HEK293 (cell line): ENCODE results near the gene NAA20.

Experiments
- CTCF ChIA-PET: fragments of 350-600 bp; formaldehyde crosslinking; extraction: SDS; loops from one replicate; lab custom pipeline; 2021; ENCODE audit warnings: antibody characterized with exemption; lab: Yijun Ruan, JAX
- POLR2A ChIA-PET: fragments of 300-600 bp; formaldehyde crosslinking; extraction: SDS; loops from one replicate; lab custom pipeline; 2020; ENCODE audit warnings: antibody characterized with exemption, inconsistent platforms; lab: Yijun Ruan, JAX
- H3K27ac ChIP-seq: fragments of 200-500 bp; sonication (Bioruptor generic); 2 replicates; pipeline ENCODE4 v1.5.1; 2014; ENCODE audit warnings: low read depth, low read length, control low read depth, inconsistent platforms; ENCODE audit errors: extremely low read depth
- H3K36me3 ChIP-seq, 2 experiments: fragments of 200-500 bp in 1 of 2; sonication (Bioruptor generic) in 1 of 2; 1 replicate in 1 of 2; 2 replicates in 1 of 2; pipeline ENCODE4 v1.5.1; 2014 to 2017; ENCODE audit warnings: inconsistent platforms in 2 of 2, low read length in 2 of 2; ENCODE audit not compliant: control insufficient read depth in 2 of 2, insufficient read depth in 1 of 2
- H3K4me1 ChIP-seq: fragments of 200-500 bp; sonication (Bioruptor generic); 2 replicates; pipeline ENCODE4 v1.5.1; 2014; ENCODE audit warnings: mild to moderate bottlenecking, low read length, inconsistent platforms; ENCODE audit not compliant: control insufficient read depth, insufficient read depth
- H3K4me3 ChIP-seq: 2 replicates; pipeline ENCODE4 v1.5.1; 2011; ENCODE audit warnings: low read depth, mild to moderate bottlenecking, control low read depth, low read length, moderate library complexity
- H3K9me3 ChIP-seq: fragments of 200-500 bp; sonication (Bioruptor generic); 2 replicates; pipeline ENCODE4 v1.5.1; 2014; ENCODE audit warnings: low read depth, low read length, inconsistent platforms; ENCODE audit not compliant: control insufficient read depth, insufficient read depth
- PRDM1 ChIP-seq: fragments of 450-650 bp; formaldehyde crosslinking; IDR thresholded peaks from 2 replicates; pipeline ENCODE4; 2016; ENCODE audit warnings: missing biosample characterization, missing genetic modification characterization
- ZNF140 ChIP-seq: fragments of 450-650 bp; formaldehyde crosslinking; IDR thresholded peaks from 2 replicates; pipeline ENCODE4 v1.5.1; 2016; ENCODE audit warnings: missing biosample characterization, missing genetic modification characterization
- ZNF280C ChIP-seq: fragments of 450-650 bp; formaldehyde crosslinking; IDR thresholded peaks from 2 replicates; pipeline ENCODE4 v1.5.1; 2016; ENCODE audit warnings: missing biosample characterization, missing genetic modification characterization
- ZNF366 ChIP-seq: fragments of 450-650 bp; formaldehyde crosslinking; conservative IDR thresholded peaks from 2 replicates; pipeline ENCODE4 v1.5.1; 2016; ENCODE audit warnings: missing biosample characterization, missing genetic modification characterization
- TF ChIP-seq, protein P1 (sequence below): fragments of 450-650 bp; formaldehyde crosslinking; IDR thresholded peaks from 2 replicates; pipeline ENCODE4 v1.5.1; 2016; ENCODE audit warnings: missing biosample characterization, missing genetic modification characterization

NAA20 gene

GRCh38 chr20:20079102-20079784 lies 62.1 kb downstream of the NAA20 start:
- Histone ChIP-seq H3K27ac (no peak overlapping the region), H3K4me1 (no peaks in the 10 kb centered on the region), H3K36me3 (no peaks in the 10 kb centered on the region), H3K4me3 (no peak overlapping the region), H3K9me3 (no peaks in the 10 kb centered on the region)
- ChIA-PET POLR2A (no interaction called here), CTCF (interaction anchor here (0.7 kb wide), 2 partner anchors 57 to 125 kb away, joined by 3 to 4 read pairs; no protein-coding TSS in a partner anchor)
- TF ChIP-seq PRDM1 = peak; percentile 37; the same call in 1 of the 2 replicates
- TF ChIP-seq, protein P1, sequence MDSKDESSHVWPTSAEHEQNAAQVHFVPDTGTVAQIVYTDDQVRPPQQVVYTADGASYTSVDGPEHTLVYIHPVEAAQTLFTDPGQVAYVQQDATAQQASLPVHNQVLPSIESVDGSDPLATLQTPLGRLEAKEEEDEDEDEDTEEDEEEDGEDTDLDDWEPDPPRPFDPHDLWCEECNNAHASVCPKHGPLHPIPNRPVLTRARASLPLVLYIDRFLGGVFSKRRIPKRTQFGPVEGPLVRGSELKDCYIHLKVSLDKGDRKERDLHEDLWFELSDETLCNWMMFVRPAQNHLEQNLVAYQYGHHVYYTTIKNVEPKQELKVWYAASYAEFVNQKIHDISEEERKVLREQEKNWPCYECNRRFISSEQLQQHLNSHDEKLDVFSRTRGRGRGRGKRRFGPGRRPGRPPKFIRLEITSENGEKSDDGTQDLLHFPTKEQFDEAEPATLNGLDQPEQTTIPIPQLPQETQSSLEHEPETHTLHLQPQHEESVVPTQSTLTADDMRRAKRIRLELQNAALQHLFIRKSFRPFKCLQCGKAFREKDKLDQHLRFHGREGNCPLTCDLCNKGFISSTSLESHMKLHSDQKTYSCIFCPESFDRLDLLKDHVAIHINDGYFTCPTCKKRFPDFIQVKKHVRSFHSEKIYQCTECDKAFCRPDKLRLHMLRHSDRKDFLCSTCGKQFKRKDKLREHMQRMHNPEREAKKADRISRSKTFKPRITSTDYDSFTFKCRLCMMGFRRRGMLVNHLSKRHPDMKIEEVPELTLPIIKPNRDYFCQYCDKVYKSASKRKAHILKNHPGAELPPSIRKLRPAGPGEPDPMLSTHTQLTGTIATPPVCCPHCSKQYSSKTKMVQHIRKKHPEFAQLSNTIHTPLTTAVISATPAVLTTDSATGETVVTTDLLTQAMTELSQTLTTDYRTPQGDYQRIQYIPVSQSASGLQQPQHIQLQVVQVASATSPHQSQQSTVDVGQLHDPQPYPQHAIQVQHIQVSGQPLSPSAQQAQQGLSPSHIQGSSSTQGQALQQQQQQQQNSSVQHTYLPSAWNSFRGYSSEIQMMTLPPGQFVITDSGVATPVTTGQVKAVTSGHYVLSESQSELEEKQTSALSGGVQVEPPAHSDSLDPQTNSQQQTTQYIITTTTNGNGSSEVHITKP (tag by site-specific recombination) = peak; percentile 70
- peak; percentile 56; the same call in 1 of the 2 replicates for TF ChIP-seq ZNF140 (tag by site-specific recombination)
- TF ChIP-seq ZNF280C = no peak
- TF ChIP-seq ZNF366 (tag by site-specific recombination) = 0 out of 2 replicates have a peak, but pooled peaks have one; percentile 26
